Measurements from ENCODE around the gene CASP10.

CASP10 gene

DNA sequence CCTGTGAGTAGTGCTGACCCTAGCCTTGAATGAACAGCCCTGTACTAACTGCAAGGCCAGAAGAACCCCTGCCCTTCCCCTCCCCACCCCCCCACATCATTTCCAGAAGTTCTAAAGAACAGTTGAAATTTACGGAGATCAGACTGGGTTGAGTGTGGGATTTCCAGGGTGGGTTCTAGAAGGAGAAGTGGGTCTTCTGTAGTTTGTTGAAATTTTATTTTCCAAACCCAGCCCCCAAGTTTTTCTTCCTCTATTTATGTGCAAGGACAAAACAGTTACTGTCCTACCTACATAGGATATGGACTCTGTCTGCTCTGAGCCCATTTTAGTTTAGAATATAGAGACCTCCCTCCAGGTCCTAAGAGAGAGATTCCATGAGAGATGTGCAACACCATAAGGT lies 26.3 kb upstream of the CASP10 start:
- H3K79me1 ChIP-seq (replicated peaks; ENCODE audit: low read length, poor library complexity, severe bottlenecking), result peaks cover 26% of the 10 kb centered on the region
- no peak overlapping the region for H4K8ac ChIP-seq (ENCODE audit: low read length)
- H3K9ac ChIP-seq (ENCODE audit: low read length), result no peak overlapping the region
- no peaks in the 10 kb centered on the region for H3K9me3 ChIP-seq (ENCODE audit: control insufficient read depth, low read length)
- no CpG with 5 or more reads among the region's 1 CpG for WGBS
- H2AFZ ChIP-seq (ENCODE audit: low read depth, low read length), result no peak overlapping the region
- H3K18ac ChIP-seq (ENCODE audit: low read depth in 1 of 2, low read length in 2 of 2), result no peak overlapping the region
- H3K14ac ChIP-seq (ENCODE audit: low read length in 2 of 2), result no peak overlapping the region
- no peak overlapping the region for H2BK15ac ChIP-seq (ENCODE audit: low read depth, poor library complexity, severe bottlenecking)
- H3K27me3 ChIP-seq (ENCODE audit: control insufficient read depth in 1 of 2, insufficient read depth in 1 of 2, low read length in 2 of 2), result no peaks in the 10 kb centered on the region
- no peak overlapping the region for H4K91ac ChIP-seq (ENCODE audit: low read length)
- no peak overlapping the region for H2BK120ac ChIP-seq (ENCODE audit: low read depth, low read length)
- no peak overlapping the region for H2AK5ac ChIP-seq (ENCODE audit: low read length, severe bottlenecking)
- H3K36me3 ChIP-seq (ENCODE audit: control insufficient read depth in 1 of 2, insufficient read depth in 2 of 2, low read depth in 1 of 2, low read length in 2 of 2), result peaks cover 37 to 74% of the 10 kb centered on the region in 2 experiments
- H2BK12ac ChIP-seq (ENCODE audit: low read length in 2 of 2), result no peak overlapping the region
- no peak overlapping the region for H3K4ac ChIP-seq (ENCODE audit: low read depth in 1 of 2, low read length in 2 of 2)
- H2BK5ac ChIP-seq (ENCODE audit: low read depth, low read length, poor library complexity, severe bottlenecking), result no peak overlapping the region
- DNase-seq, result no peak
- H3K4me1 ChIP-seq (ENCODE audit: control insufficient read depth, insufficient read depth, low read depth, low read length), result peaks cover 9% of the 10 kb centered on the region
- no peak overlapping the region for H3K4me2 ChIP-seq (ENCODE audit: low read length, poor library complexity, severe bottlenecking)
- no peak overlapping the region for H3K27ac ChIP-seq (ENCODE audit: low read length, poor library complexity, severe bottlenecking)
- no peak overlapping the region for H3K23ac ChIP-seq (ENCODE audit: low read length in 2 of 2)
- no peak overlapping the region for H3K4me3 ChIP-seq (ENCODE audit: insufficient read depth in 1 of 2, low read depth in 1 of 2, low read length in 2 of 2)

DNA sequence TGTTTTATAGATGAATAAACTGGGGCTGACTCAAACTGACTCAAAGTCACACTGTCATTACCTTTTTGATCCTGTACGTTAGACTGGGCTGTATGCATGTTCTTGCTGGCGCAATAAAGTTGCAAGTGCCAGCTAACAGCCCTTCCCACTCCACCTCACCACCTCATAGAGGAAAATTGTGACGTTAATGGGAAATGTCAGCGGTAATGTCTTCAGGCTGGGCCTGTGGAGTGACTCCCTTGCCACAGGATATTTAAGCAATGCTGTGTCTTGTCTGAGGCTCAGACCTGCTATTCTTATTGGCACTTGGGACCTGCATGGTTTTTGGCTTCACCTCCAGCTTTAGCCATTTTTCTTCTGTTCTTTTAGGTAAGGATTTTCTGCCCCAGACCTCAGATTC lies 25.2 kb upstream of the CASP10 start:
- Histone ChIP-seq H3K27ac (ENCODE audit: low read length, poor library complexity, severe bottlenecking) (peak overlapping the region; percentile 19), H3K4ac (ENCODE audit: low read depth in 1 of 2, low read length in 2 of 2) (peak overlapping the region in 1 of 2 experiments; percentile 6), H3K4me2 (ENCODE audit: low read length, poor library complexity, severe bottlenecking) (no peak overlapping the region), H3K4me1 (ENCODE audit: control insufficient read depth, insufficient read depth, low read depth, low read length) (peaks cover 6% of the 10 kb centered on the region), H2BK12ac (ENCODE audit: low read length in 2 of 2) (no peak overlapping the region), H2BK5ac (ENCODE audit: low read depth, low read length, poor library complexity, severe bottlenecking) (no peak overlapping the region), H3K27me3 (ENCODE audit: control insufficient read depth in 1 of 2, insufficient read depth in 1 of 2, low read length in 2 of 2) (no peaks in the 10 kb centered on the region), H3K9me3 (ENCODE audit: control insufficient read depth, low read length) (no peaks in the 10 kb centered on the region), H3K14ac (ENCODE audit: low read length in 2 of 2) (no peak overlapping the region), H2BK120ac (ENCODE audit: low read depth, low read length) (no peak overlapping the region), H3K18ac (ENCODE audit: low read depth in 1 of 2, low read length in 2 of 2) (peak overlapping the region; percentile 35 to 59), H2AK5ac (ENCODE audit: low read length, severe bottlenecking) (peak overlapping the region; percentile 15), H4K91ac (ENCODE audit: low read length) (no peak overlapping the region), H3K23ac (ENCODE audit: low read length in 2 of 2) (no peak overlapping the region), H4K8ac (ENCODE audit: low read length) (peak overlapping the region; percentile 78), H3K9ac (ENCODE audit: low read length) (peak overlapping the region; percentile 70), H2BK15ac (ENCODE audit: low read depth, poor library complexity, severe bottlenecking) (no peak overlapping the region), H3K79me1 (replicated peaks; ENCODE audit: low read length, poor library complexity, severe bottlenecking) (peaks cover 24% of the 10 kb centered on the region), H3K4me3 (ENCODE audit: insufficient read depth in 1 of 2, low read depth in 1 of 2, low read length in 2 of 2) (no peak overlapping the region), H3K36me3 (ENCODE audit: control insufficient read depth in 1 of 2, insufficient read depth in 2 of 2, low read depth in 1 of 2, low read length in 2 of 2) (peaks cover 42 to 78% of the 10 kb centered on the region in 2 experiments), H2AFZ (ENCODE audit: low read depth, low read length) (no peak overlapping the region)
- WGBS, result 96% methylated on average over 3 of the region's 4 CpGs
- peak; percentile 23 for DNase-seq

DNA sequence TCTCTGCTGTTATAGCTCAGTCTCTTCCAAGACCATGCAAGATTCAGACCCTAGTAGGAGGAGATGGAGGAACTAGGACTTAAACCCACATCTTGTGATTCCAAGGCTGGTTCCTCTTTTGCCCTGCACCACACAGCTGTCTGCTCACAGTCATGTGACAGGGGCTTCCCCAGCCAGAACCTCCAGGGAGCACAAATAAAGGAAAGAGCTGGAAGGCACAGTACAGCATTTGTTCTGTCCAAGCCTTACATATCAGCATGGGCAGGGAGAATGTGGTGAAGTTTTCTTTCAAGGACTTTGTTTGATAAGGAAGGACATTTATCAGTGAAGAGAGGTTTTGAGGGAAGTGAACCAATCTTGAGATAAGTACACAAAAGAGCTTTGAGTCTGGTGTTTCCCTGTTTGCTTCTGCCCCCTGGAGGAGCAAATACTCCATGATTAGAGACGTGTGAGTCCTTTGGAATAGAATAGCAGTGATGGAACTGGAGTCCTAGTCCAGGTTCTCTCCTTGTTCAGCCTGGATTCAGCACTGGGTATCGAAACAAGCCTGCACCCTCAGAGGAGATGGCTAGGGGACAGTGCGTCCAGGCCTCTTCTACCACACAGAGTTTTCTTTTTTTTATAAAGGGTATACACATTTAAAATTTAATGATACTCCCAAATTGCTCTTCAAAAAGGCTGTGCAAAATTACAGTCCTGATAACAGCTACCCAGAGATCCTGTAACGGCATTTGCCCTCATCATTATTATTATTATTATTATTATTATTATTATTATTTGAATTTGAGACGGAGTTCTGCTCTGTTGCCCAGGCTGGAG lies 24.6 kb upstream of the CASP10 start:
- Histone ChIP-seq H3K4me1 (ENCODE audit: control insufficient read depth, insufficient read depth, low read depth, low read length) (peaks cover 1% of the 10 kb centered on the region), H3K79me1 (replicated peaks; ENCODE audit: low read length, poor library complexity, severe bottlenecking) (peaks cover 20% of the 10 kb centered on the region), H3K27me3 (ENCODE audit: control insufficient read depth in 1 of 2, insufficient read depth in 1 of 2, low read length in 2 of 2) (no peaks in the 10 kb centered on the region), H3K27ac (ENCODE audit: low read length, poor library complexity, severe bottlenecking) (peak overlapping the region; percentile 19), H3K18ac (ENCODE audit: low read depth in 1 of 2, low read length in 2 of 2) (peak overlapping the region in 1 of 2 experiments; percentile 59), H3K4ac (ENCODE audit: low read depth in 1 of 2, low read length in 2 of 2) (peak overlapping the region in 1 of 2 experiments; percentile 6), H3K9ac (ENCODE audit: low read length) (peak overlapping the region; percentile 70), H3K4me2 (ENCODE audit: low read length, poor library complexity, severe bottlenecking) (no peak overlapping the region), H3K23ac (ENCODE audit: low read length in 2 of 2) (no peak overlapping the region), H2BK5ac (ENCODE audit: low read depth, low read length, poor library complexity, severe bottlenecking) (no peak overlapping the region), H3K14ac (ENCODE audit: low read length in 2 of 2) (no peak overlapping the region), H3K9me3 (ENCODE audit: control insufficient read depth, low read length) (no peaks in the 10 kb centered on the region), H2BK120ac (ENCODE audit: low read depth, low read length) (no peak overlapping the region), H2AFZ (ENCODE audit: low read depth, low read length) (no peak overlapping the region), H4K91ac (ENCODE audit: low read length) (no peak overlapping the region), H3K4me3 (ENCODE audit: insufficient read depth in 1 of 2, low read depth in 1 of 2, low read length in 2 of 2) (no peak overlapping the region), H2BK15ac (ENCODE audit: low read depth, poor library complexity, severe bottlenecking) (no peak overlapping the region), H2AK5ac (ENCODE audit: low read length, severe bottlenecking) (no peak overlapping the region), H2BK12ac (ENCODE audit: low read length in 2 of 2) (no peak overlapping the region), H4K8ac (ENCODE audit: low read length) (peak overlapping the region; percentile 78), H3K36me3 (ENCODE audit: control insufficient read depth in 1 of 2, insufficient read depth in 2 of 2, low read depth in 1 of 2, low read length in 2 of 2) (peaks cover 41 to 78% of the 10 kb centered on the region in 2 experiments)
- peak; percentile 90 for DNase-seq
- WGBS, result 0% methylated on average over 1 of the region's 5 CpGs

DNA sequence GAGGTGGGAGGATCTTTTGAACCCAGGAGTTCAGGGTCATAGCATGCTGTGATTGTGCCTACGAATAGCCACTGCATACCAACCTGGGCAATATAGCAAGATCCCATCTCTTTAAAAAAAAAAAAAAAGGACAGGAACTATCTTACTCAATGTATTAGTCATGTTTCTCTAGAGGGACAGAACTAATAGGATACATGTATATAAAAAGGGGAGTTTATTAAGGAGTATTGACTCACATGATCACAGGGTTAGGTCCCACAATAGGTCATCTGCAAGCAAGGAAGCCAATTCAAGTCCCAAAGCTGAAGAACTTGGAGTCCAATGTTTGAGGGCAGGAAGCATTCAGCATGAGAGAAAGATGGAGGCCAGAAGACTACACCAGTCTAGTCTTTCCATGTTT lies 18.8 kb upstream of the CASP10 start:
- no peak overlapping the region for H3K9ac ChIP-seq (ENCODE audit: low read length)
- H3K27ac ChIP-seq (ENCODE audit: low read length, poor library complexity, severe bottlenecking), result no peak overlapping the region
- H2AK5ac ChIP-seq (ENCODE audit: low read length, severe bottlenecking), result no peak overlapping the region
- no peak overlapping the region for H3K4me2 ChIP-seq (ENCODE audit: low read length, poor library complexity, severe bottlenecking)
- H3K79me1 ChIP-seq (replicated peaks; ENCODE audit: low read length, poor library complexity, severe bottlenecking), result peaks cover 18% of the 10 kb centered on the region
- H3K36me3 ChIP-seq (ENCODE audit: control insufficient read depth in 1 of 2, insufficient read depth in 2 of 2, low read depth in 1 of 2, low read length in 2 of 2), result peaks cover 58 to 66% of the 10 kb centered on the region in 2 experiments
- H2AFZ ChIP-seq (ENCODE audit: low read depth, low read length), result no peak overlapping the region
- H3K18ac ChIP-seq (ENCODE audit: low read depth in 1 of 2, low read length in 2 of 2), result no peak overlapping the region
- H2BK15ac ChIP-seq (ENCODE audit: low read depth, poor library complexity, severe bottlenecking), result no peak overlapping the region
- H3K4ac ChIP-seq (ENCODE audit: low read depth in 1 of 2, low read length in 2 of 2), result no peak overlapping the region
- no peak overlapping the region for H2BK5ac ChIP-seq (ENCODE audit: low read depth, low read length, poor library complexity, severe bottlenecking)
- no peaks in the 10 kb centered on the region for H3K9me3 ChIP-seq (ENCODE audit: control insufficient read depth, low read length)
- no peaks in the 10 kb centered on the region for H3K27me3 ChIP-seq (ENCODE audit: control insufficient read depth in 1 of 2, insufficient read depth in 1 of 2, low read length in 2 of 2)
- H4K91ac ChIP-seq (ENCODE audit: low read length), result no peak overlapping the region
- no peak overlapping the region for H3K4me3 ChIP-seq (ENCODE audit: insufficient read depth in 1 of 2, low read depth in 1 of 2, low read length in 2 of 2)
- H2BK120ac ChIP-seq (ENCODE audit: low read depth, low read length), result no peak overlapping the region
- H4K8ac ChIP-seq (ENCODE audit: low read length), result no peak overlapping the region
- no peak overlapping the region for H3K14ac ChIP-seq (ENCODE audit: low read length in 2 of 2)
- H3K4me1 ChIP-seq (ENCODE audit: control insufficient read depth, insufficient read depth, low read depth, low read length), result no peaks in the 10 kb centered on the region
- no peak for DNase-seq
- H3K23ac ChIP-seq (ENCODE audit: low read length in 2 of 2), result no peak overlapping the region
- WGBS, result no CpG with 5 or more reads among the region's 1 CpG
- H2BK12ac ChIP-seq (ENCODE audit: low read length in 2 of 2), result no peak overlapping the region
